Activated B cell treated with CpG ODN at 0.5 μM for 24 hours (primary cell): ENCODE measurements around the gene PPP2R1A. TPM values are rescaled to one million over a fixed set of nuclear protein-coding genes. Genes with fewer than 3 reads are reported as not detected.

Experiments used
- ATAC-seq: fragments of 200-7000 bp; cut with Tn5 transposase; one replicate; pipeline ENCODE4 v1.10.0; 2021; ENCODE audit warnings: low read depth, mild to moderate bottlenecking, moderate library complexity
- CTCF ChIA-PET: fragments of 350-600 bp; sonication (Branson Sonifier 250); formaldehyde crosslinking; loops from one replicate; lab custom pipeline; 2021; ENCODE audit warnings: antibody characterized with exemption; lab: Charles Lee
- POLR2A ChIA-PET: fragments of 350-600 bp; sonication (Branson Sonifier 250); formaldehyde crosslinking; loops from one replicate; lab custom pipeline; 2021; ENCODE audit warnings: antibody characterized with exemption; lab: Charles Lee
- DNase-seq: peaks from one replicate; pipeline ENCODE4 v3.0.0; 2022
- H3K27ac Mint-ChIP-seq: one replicate; pipeline ENCODE4 v1.8.0; 2020; ENCODE audit warnings: mixed read lengths
- H3K27me3 Mint-ChIP-seq: one replicate; pipeline ENCODE4 v1.8.0; 2021; ENCODE audit warnings: mixed read lengths
- H3K36me3 Mint-ChIP-seq: one replicate; pipeline ENCODE4 v1.8.0; 2021; ENCODE audit warnings: low read depth, mixed read lengths
- H3K4me1 Mint-ChIP-seq: one replicate; pipeline ENCODE4 v1.8.0; 2021; ENCODE audit warnings: mixed read lengths
- H3K4me3 Mint-ChIP-seq: one replicate; pipeline ENCODE4 v1.8.0; 2020; ENCODE audit warnings: mild to moderate bottlenecking, mixed read lengths
- H3K9me3 Mint-ChIP-seq: one replicate; pipeline ENCODE4 v1.8.0; 2020; ENCODE audit warnings: mixed read lengths
- intact Hi-C: fragments of 100-400 bp; cut with micrococcal nuclease; formaldehyde crosslinking; loops from one replicate; pipeline ENCODE4 v1.15.1; 2024
- total RNA-seq: library from RNA; stranded (reverse); gene quantifications from 2 replicates; pipeline ENCODE4 v1.2.3, GENCODE V29; 2022
- TF ChIP-seq, protein P1 (sequence below): fragments of 200-600 bp; IDR thresholded peaks from one replicate; pipeline ENCODE4 v1.8.0; 2022; ENCODE audit warnings: antibody characterized with exemption, mild to moderate bottlenecking

The PPP2R1A gene
- total RNA-seq, 1 donor from 2014 or later = 245 TPM

DNA sequence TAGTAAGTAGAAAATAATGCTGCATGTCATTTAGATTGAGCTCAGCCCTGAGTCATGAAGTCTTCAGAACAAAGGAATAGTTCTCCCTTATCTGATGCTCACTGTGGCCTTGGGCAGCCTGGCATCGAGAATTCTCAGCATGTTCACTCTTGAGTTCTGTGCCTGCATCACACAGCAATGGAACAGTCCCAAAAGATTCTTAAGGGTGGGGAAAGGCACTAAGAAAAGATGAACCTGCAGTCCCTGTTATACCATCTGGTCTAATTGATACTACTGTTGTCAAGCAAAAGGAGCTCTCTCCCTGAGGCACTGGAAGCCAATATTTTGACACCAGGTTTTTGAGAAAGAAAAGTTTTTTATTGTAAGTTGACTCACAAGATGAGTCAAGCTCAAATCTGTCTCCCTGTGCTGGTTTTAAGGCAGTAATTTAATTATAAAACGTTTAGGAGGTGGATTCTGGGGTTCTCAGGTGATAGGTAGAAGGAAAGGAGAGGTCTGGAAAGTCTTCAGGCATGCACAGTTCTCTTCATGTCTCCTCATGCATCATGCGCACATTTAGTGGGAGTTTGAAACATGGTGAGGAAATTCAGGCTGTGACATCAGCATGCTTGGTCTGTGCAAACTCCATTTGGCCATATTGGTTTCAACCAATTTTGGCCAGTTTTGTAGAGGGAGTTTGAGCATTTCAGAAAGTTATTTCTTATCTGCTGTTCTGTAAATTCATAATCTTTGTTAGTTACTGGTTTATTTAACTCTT is 41.5 kb downstream of the PPP2R1A start:
- Mint-ChIP-seq H3K27me3 (no peaks in the 10 kb centered on the region), H3K4me1 (no peaks in the 10 kb centered on the region), H3K9me3 (no peaks in the 10 kb centered on the region), H3K36me3 (peaks cover 34% of the 10 kb centered on the region), H3K4me3 (no peak overlapping the region), H3K27ac (peak overlapping the region; percentile 19)
- ATAC-seq = no peak
- intact Hi-C loops = loop anchor here (5.0 to 10.0 kb wide), 3 partner anchors 39 to 457 kb away; partner anchors contain the start of genes PPP2R1A and ZNF613
- POLR2A ChIA-PET = interaction anchor here (2.0 kb wide), 1 partner anchor 42 kb away, joined by 6 read pairs; the partner anchor contains the start of gene PPP2R1A
- no peak for DNase-seq
- CTCF ChIA-PET = interaction anchor here (1.2 kb wide), 1 partner anchor 92 kb away, joined by 3 read pairs; the partner anchor contains the start of gene ZNF616
- TF ChIP-seq, protein P1, sequence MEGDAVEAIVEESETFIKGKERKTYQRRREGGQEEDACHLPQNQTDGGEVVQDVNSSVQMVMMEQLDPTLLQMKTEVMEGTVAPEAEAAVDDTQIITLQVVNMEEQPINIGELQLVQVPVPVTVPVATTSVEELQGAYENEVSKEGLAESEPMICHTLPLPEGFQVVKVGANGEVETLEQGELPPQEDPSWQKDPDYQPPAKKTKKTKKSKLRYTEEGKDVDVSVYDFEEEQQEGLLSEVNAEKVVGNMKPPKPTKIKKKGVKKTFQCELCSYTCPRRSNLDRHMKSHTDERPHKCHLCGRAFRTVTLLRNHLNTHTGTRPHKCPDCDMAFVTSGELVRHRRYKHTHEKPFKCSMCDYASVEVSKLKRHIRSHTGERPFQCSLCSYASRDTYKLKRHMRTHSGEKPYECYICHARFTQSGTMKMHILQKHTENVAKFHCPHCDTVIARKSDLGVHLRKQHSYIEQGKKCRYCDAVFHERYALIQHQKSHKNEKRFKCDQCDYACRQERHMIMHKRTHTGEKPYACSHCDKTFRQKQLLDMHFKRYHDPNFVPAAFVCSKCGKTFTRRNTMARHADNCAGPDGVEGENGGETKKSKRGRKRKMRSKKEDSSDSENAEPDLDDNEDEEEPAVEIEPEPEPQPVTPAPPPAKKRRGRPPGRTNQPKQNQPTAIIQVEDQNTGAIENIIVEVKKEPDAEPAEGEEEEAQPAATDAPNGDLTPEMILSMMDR = no peak

DNA sequence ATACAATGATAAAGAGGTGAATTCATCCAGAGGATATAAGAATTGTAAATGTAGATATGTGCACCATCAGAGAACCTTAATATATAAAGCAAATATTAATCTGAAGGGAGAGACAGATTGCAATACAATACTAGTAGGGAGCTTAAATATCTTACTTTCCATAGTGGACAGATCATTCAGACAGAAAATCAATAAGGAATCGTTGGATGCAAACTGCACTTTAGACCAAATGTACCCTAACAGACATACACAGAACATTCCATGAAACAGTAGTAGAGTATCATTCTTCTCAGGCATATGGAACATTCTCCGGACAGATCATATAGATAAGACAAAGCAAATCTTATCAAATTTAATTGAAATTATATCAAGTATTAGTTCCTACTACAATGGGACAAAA is 44.6 kb downstream of the PPP2R1A start:
- Mint-ChIP-seq H3K27me3 (no peaks in the 10 kb centered on the region), H3K27ac (no peak overlapping the region), H3K4me1 (no peaks in the 10 kb centered on the region), H3K36me3 (peaks cover 6% of the 10 kb centered on the region), H3K9me3 (no peaks in the 10 kb centered on the region), H3K4me3 (no peak overlapping the region)
- no peak for DNase-seq
- ChIA-PET CTCF (no interaction called here), POLR2A (no interaction called here)
- intact Hi-C loops = loop anchor here (5.0 to 10.0 kb wide), 3 partner anchors 42 to 460 kb away; partner anchors contain the start of genes PPP2R1A and ZNF613
- no peak for ATAC-seq
- TF ChIP-seq, protein P1 = no peak

DNA sequence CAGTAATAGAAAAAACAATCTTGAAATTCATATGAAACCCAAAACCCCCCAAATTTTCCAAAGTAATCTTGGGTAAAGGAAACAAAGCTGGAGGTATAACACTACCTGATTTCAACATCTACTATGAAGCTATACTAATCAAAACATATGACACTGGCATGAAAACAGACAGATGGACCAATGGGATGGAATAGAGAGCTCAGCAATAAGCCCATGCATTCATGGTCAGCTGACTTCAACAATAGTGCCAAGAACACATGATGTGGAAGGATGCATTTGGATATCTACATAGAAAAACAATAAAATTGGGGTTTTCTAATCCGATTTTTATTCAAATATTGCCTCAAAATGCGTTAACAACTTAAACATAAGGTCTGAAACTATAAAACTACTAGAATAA is 47.3 kb downstream of the PPP2R1A start:
- no peaks in the 10 kb centered on the region for H3K36me3 Mint-ChIP-seq
- H3K9me3 Mint-ChIP-seq = no peaks in the 10 kb centered on the region
- CTCF ChIA-PET = interaction anchor here (0.8 to 2.9 kb wide), 12 partner anchors 8 to 459 kb away, joined by 3 to 55 read pairs (median 4); partner anchors contain the start of genes ZNF616 and ZNF836
- intact Hi-C loops = loop anchor here (1.0 to 10.0 kb wide), 3 partner anchors 98 to 462 kb away; partner anchors contain the start of genes ZNF613 and ZNF616
- H3K27ac Mint-ChIP-seq = no peak overlapping the region
- TF ChIP-seq, protein P1 = no peak
- POLR2A ChIA-PET = no interaction called here
- no peak for DNase-seq
- H3K27me3 Mint-ChIP-seq = no peaks in the 10 kb centered on the region
- H3K4me1 Mint-ChIP-seq = no peaks in the 10 kb centered on the region
- H3K4me3 Mint-ChIP-seq = no peak overlapping the region
- no peak for ATAC-seq

DNA sequence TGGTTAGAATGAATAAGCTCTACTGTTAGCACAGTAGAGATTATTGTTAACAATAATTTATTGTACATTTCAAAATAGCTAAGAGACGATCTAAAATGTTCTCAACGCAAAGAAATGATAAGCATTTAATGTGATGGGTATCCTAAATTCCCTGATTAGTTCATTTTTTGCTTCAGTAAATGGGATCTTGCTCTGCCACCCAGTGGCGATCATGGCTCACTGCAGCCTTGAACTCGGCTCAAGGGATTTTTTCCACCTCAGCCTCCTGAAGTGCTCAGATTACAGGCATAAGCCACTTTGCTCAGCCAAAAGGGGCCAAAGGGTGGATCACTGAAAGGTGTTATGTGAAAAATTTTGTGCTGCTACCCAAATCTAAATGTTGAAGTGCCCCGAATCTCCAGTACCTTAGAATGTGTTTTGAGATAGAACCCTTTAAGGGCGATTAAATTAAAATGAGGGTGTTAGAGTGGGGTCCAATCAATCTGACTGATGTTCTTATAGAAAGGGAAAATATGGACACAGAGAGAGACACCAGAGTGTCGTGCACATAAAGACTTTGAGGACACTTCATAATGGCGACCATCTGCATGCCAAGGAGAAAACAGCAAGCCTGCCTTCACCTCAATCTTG is 48.0 kb downstream of the PPP2R1A start:
- Mint-ChIP-seq H3K4me1 (no peaks in the 10 kb centered on the region), H3K27ac (no peak overlapping the region), H3K9me3 (no peaks in the 10 kb centered on the region), H3K27me3 (no peaks in the 10 kb centered on the region), H3K4me3 (no peak overlapping the region), H3K36me3 (no peaks in the 10 kb centered on the region)
- intact Hi-C loops = loop anchor here (1.0 to 10.0 kb wide), 3 partner anchors 99 to 463 kb away; partner anchors contain the start of genes ZNF613 and ZNF616
- peak; percentile 28 for DNase-seq
- POLR2A ChIA-PET = no interaction called here
- TF ChIP-seq, protein P1 = peak; percentile 61
- CTCF ChIA-PET = interaction anchor here (0.8 to 2.9 kb wide), 12 partner anchors 8 to 460 kb away, joined by 3 to 55 read pairs (median 4); partner anchors contain the start of genes ZNF616 and ZNF836
- peak; percentile 81 for ATAC-seq

DNA sequence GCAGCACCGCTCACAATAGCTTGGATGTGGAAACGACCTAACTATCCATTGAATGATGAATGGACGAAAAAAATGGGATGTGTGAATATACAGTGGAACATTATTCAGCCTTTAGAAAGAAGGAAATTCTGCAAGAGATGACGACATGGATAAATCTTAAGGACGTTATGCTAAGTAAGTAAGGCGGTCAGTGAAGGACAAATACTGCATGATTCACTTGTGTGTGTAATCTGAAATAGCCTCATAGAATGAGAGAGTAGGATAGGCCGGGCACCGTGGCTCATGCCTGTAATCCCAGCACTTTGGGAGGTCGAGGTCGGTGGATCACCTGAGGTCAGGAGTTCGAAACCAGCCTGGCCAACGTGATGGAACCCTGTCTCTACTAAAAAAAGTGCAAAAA is 54.2 kb downstream of the PPP2R1A start:
- CTCF ChIA-PET = no interaction called here
- ATAC-seq (no peak), DNase-seq (no peak)
- Mint-ChIP-seq H3K9me3 (no peaks in the 10 kb centered on the region), H3K4me3 (no peak overlapping the region), H3K27ac (no peak overlapping the region), H3K36me3 (no peaks in the 10 kb centered on the region), H3K27me3 (no peaks in the 10 kb centered on the region), H3K4me1 (no peaks in the 10 kb centered on the region)
- intact Hi-C loops = no loop called here
- POLR2A ChIA-PET = no interaction called here
- TF ChIP-seq, protein P1 = no peak
